HAP-1 (cell line): Measurements from ENCODE around the gene RASSF3.
"Not testable (repeated sequence)": the region's sequence is repeated elsewhere in the genome, so short reads cannot be mapped to it uniquely, and the experiment has no call there.

Experiments used
- DNase-seq, 2 experiments: peaks; one replicate each; pipeline ENCODE4 v3.0.0-alpha.2; 2016 to 2020; ENCODE audit warnings: low spot score in 2 of 2
- H3K27me3 ChIP-seq: fragments of 250-450 bp; sonication (Bioruptor Pico); 2 replicates; pipeline ENCODE4 v1.5.1; 2020; ENCODE audit warnings: low read depth, mild to moderate bottlenecking, moderate library complexity
- H3K36me3 ChIP-seq: fragments of 250-450 bp; sonication (Bioruptor Pico); replicated peaks from 2 replicates; pipeline ENCODE4 v1.5.1; 2020; ENCODE audit warnings: mild to moderate bottlenecking
- H3K4me1 ChIP-seq: fragments of 250-450 bp; sonication (Bioruptor Pico); 2 replicates; pipeline ENCODE4 v1.5.1; 2020; ENCODE audit warnings: mild to moderate bottlenecking
- H3K4me3 ChIP-seq: fragments of 250-450 bp; sonication (Bioruptor Pico); 2 replicates; pipeline ENCODE4 v1.5.1; 2020; ENCODE audit warnings: mild to moderate bottlenecking, moderate library complexity
- H3K9me3 ChIP-seq: fragments of 250-450 bp; sonication (Bioruptor Pico); 2 replicates; pipeline ENCODE4 v1.5.1; 2020; ENCODE audit warnings: mild to moderate bottlenecking, moderate library complexity
- in situ Hi-C: fragments of 300-500 bp; cut with MboI; formaldehyde crosslinking; loops from 3 replicates; pipeline ENCODE4 v1.14.3; 2020; ENCODE audit warnings: low sequenced_read_pairs, inconsistent platforms, mixed read lengths

RASSF3 gene

GRCh38 chr12:64633011-64633939 is 23.0 kb downstream of the RASSF3 start:
- Histone ChIP-seq H3K36me3 (0 out of 2 replicates have a peak, but pooled peaks cover 12% of the 10 kb centered on the region), H3K4me3 (no peak overlapping the region), H3K27me3 (no peaks in the 10 kb centered on the region), H3K4me1 (peaks cover 18% of the 10 kb centered on the region), H3K9me3 (peaks cover 9% of the 10 kb centered on the region)
- no peak for DNase-seq
- in situ Hi-C loops = no loop called here

GRCh38 chr12:64633940-64634337 is 23.6 kb downstream of the RASSF3 start:
- H3K4me3 ChIP-seq = no peak overlapping the region
- H3K4me1 ChIP-seq = peaks cover 24% of the 10 kb centered on the region
- peaks cover 9% of the 10 kb centered on the region for H3K9me3 ChIP-seq
- in situ Hi-C loops = no loop called here
- 0 out of 2 replicates have a peak, but pooled peaks cover 12% of the 10 kb centered on the region for H3K36me3 ChIP-seq
- DNase-seq = no peak
- H3K27me3 ChIP-seq = no peaks in the 10 kb centered on the region

DNA sequence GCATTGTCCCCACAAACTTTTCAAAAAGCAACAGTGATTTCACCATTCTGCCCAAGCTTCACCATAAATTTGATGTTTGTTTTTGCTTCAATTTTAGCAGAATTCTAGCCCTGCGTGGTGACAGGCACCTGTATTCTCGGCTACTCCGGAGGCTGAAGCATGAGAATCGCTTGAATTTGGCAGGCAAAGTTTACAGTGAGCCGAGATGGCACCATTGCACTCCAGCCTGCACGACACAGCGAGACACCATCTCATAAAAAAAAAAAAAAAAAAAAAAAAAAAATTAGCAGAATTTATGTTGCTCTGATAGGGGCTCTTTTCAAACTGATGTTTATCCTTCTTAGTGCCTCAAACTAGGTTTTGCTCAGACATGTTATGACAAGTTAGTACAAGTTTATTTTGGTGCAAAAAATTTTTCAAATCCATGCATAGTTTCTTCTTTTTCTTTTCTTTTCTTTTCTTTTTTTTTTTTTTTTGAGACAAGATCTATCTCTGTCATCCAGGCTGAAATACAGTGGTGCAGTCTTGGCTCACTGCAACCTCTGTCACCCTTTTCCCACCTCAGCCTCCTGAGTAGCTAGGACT is 24.3 kb downstream of the RASSF3 start:
- Histone ChIP-seq H3K4me3 (no peak overlapping the region), H3K9me3 (peaks cover 9% of the 10 kb centered on the region), H3K36me3 (0 out of 2 replicates have a peak, but pooled peaks cover 12% of the 10 kb centered on the region), H3K4me1 (peaks cover 30% of the 10 kb centered on the region), H3K27me3 (no peaks in the 10 kb centered on the region)
- in situ Hi-C loops = no loop called here
- no peak for DNase-seq

DNA sequence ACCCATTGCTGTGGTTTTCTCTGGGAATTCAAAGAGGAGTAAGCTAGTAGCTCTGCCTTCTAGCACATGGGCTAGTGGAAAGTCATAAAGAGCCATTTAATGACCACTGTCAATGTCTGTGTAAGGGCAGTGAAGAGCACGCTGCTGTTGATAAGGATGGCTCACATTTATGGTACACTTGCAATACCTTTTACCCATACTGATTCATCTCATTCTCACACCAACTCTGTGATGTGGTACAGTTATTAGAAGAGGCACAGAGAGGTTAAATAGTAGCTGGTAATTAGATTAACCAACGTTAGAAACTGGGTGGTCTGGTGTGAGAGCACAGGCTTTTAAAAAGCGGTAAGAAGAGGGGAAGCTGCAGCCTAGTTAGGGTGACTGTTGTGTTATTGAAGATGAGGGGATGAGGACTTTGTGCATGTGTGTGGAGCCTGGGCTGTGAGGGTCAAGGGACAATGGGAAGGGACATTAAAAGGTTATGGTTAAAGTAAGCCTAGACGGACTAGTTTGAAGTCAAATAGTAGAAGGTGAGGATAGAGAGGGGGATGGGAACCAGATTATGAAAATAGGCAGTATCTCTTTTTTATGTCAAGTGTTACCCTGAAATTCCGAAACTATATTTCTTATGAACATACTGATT is 25.2 kb downstream of the RASSF3 start:
- no peak for DNase-seq
- peaks cover 39% of the 10 kb centered on the region for H3K4me1 ChIP-seq
- no peak overlapping the region for H3K4me3 ChIP-seq
- in situ Hi-C loops = no loop called here
- H3K9me3 ChIP-seq = peaks cover 9% of the 10 kb centered on the region
- H3K27me3 ChIP-seq = no peaks in the 10 kb centered on the region
- H3K36me3 ChIP-seq = 0 out of 2 replicates have a peak, but pooled peaks cover 12% of the 10 kb centered on the region

DNA sequence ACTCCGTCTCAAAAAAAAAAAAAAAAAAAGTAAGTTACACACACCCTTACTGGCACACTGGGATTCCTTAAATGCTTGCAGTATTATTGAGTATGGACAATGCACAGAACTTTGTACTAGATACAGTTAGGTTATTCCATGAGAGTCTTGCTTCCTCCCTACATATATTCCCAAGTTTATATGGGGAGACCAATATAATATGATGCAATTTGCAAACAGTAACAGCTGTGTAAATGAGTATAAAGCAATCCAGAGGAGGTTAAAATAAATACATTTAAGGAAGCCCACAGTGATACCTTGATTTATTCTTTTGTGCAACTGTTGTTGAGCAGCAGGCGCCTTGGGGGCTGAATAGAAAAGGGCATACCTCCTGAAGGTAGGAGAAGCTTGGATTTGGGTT is 26.6 kb downstream of the RASSF3 start:
- 0 out of 2 replicates have a peak, but pooled peaks cover 6% of the 10 kb centered on the region for H3K36me3 ChIP-seq
- no peak overlapping the region for H3K4me3 ChIP-seq
- H3K9me3 ChIP-seq = peaks cover 9% of the 10 kb centered on the region
- no peaks in the 10 kb centered on the region for H3K27me3 ChIP-seq
- DNase-seq = no peak
- in situ Hi-C loops = no loop called here
- H3K4me1 ChIP-seq = peaks cover 39% of the 10 kb centered on the region

- peaks cover 56% of the 10 kb centered on the region for H3K4me1 ChIP-seq
- no peak for DNase-seq
- in situ Hi-C loops = no loop called here
- H3K9me3 ChIP-seq = no peaks in the 10 kb centered on the region
- H3K36me3 ChIP-seq = 0 out of 2 replicates have a peak, but pooled peaks cover 3% of the 10 kb centered on the region
- H3K27me3 ChIP-seq = no peaks in the 10 kb centered on the region
- no peak overlapping the region for H3K4me3 ChIP-seq
Measured at GRCh38 chr12:64639466-64639865, 29.2 kb downstream of the RASSF3 start.

DNA sequence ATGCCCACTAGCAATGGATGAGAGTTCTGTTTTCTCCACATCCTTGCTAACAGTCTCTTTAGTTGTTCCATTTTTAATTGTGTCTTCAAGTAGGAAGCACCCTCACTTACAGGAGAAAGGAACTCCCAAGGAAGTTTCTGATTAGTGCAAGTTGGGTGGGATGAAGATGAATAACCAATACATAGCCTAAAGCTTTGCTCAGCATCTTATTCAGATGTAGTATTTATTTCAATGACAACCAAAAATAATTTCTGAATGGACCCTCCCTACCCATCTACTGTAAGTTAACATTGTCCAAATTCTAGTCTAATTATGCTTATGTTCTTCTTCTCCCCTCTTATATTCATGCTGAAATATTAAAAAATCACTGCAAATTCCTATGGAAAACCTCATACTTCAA is 36.0 kb downstream of the RASSF3 start:
- peaks cover 26% of the 10 kb centered on the region for H3K4me1 ChIP-seq
- no peaks in the 10 kb centered on the region for H3K9me3 ChIP-seq
- no peak for DNase-seq
- no peaks in the 10 kb centered on the region for H3K27me3 ChIP-seq
- no peaks in the 10 kb centered on the region for H3K36me3 ChIP-seq
- H3K4me3 ChIP-seq = no peak overlapping the region
- in situ Hi-C loops = no loop called here

DNA sequence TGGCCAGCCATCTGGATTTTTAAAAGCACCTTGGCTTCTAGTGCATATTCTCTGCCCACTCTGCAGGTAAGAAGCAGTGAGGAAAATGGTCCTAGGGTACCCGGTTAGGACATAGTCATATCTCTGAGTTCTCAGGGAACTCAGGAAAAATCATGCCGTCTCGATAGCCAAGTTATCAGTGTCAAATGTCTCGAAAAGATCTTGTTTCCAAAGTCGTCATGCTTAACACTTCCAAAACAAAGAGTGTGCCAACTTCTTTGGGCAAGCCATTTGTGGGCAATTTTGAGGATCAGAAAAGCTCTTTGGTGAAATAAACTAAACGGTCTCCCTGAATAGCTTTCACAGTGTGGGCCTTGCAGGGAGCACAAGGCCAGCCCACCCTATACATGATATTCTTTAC is 39.2 kb downstream of the RASSF3 start:
- Histone ChIP-seq H3K9me3 (no peaks in the 10 kb centered on the region), H3K27me3 (no peaks in the 10 kb centered on the region), H3K4me3 (no peak overlapping the region), H3K36me3 (no peaks in the 10 kb centered on the region), H3K4me1 (peaks cover 11% of the 10 kb centered on the region)
- in situ Hi-C loops = no loop called here
- no peak for DNase-seq

DNA sequence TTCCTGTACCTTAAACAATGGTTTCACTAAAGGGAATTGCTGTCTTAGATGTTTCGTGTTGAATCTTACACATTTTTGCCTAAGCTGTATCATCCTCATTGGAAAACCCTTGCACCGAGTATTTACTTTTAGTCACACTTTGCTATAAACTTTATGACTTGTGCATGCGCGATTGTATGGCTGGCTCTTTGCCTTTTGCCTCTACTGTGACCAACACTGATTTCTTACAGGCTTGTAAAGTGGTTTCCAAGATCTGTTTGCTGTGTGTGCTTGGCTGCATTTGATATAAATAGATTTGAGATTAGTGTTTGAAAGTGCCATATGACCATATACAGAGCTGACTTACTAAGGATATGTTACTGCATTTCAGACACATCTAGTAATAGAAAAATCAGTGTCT is 40.5 kb downstream of the RASSF3 start:
- no peak for DNase-seq
- Histone ChIP-seq H3K27me3 (no peaks in the 10 kb centered on the region), H3K4me3 (no peak overlapping the region), H3K9me3 (no peaks in the 10 kb centered on the region), H3K36me3 (no peaks in the 10 kb centered on the region), H3K4me1 (peaks cover 11% of the 10 kb centered on the region)
- in situ Hi-C loops = no loop called here

- Histone ChIP-seq H3K27me3 (no peaks in the 10 kb centered on the region), H3K4me3 (no peak overlapping the region), H3K36me3 (0 out of 2 replicates have a peak, but pooled peaks cover 5% of the 10 kb centered on the region), H3K4me1 (peaks cover 11% of the 10 kb centered on the region), H3K9me3 (no peaks in the 10 kb centered on the region)
- DNase-seq = no peak
- in situ Hi-C loops = no loop called here
Measured at GRCh38 chr12:64652346-64652745, 42.1 kb downstream of the RASSF3 start.

DNA sequence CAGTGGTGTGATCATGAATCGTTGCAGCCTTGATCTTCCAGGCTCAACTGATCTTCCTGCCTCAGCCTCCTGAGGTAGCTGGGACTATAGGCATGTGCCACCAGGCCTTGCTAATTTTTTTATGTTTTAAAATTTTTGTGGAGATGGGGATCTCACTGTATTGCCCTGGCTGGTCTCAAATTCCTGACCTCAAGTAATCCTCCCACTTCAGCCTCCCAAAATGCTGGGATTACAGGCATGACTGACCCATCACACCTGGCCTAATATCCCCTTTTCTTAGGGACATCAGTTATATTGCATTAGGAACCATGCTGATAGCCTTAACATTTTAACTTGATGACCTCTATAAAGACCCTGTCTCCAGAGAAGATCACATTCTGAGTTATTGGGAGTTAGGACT is 42.8 kb downstream of the RASSF3 start:
- Histone ChIP-seq H3K36me3 (0 out of 2 replicates have a peak, but pooled peaks cover 5% of the 10 kb centered on the region), H3K4me1 (peaks cover 11% of the 10 kb centered on the region), H3K27me3 (no peaks in the 10 kb centered on the region), H3K4me3 (no peak overlapping the region), H3K9me3 (no peaks in the 10 kb centered on the region)
- DNase-seq = no peak
- in situ Hi-C loops = no loop called here

GRCh38 chr12:64653907-64654306 is 43.6 kb downstream of the RASSF3 start:
- in situ Hi-C loops, H3K27me3 ChIP-seq, H3K4me3 ChIP-seq, DNase-seq, H3K9me3 ChIP-seq, H3K36me3 ChIP-seq: not testable (repeated sequence)
- H3K4me1 ChIP-seq = peaks cover 11% of the 10 kb centered on the region

- Histone ChIP-seq H3K4me1 (peaks cover 11% of the 10 kb centered on the region), H3K4me3 (no peak overlapping the region), H3K9me3 (no peaks in the 10 kb centered on the region), H3K36me3 (0 out of 2 replicates have a peak, but pooled peaks cover 5% of the 10 kb centered on the region), H3K27me3 (no peaks in the 10 kb centered on the region)
- in situ Hi-C loops = no loop called here
- no peak for DNase-seq
Measured at GRCh38 chr12:64655141-64655540, 44.8 kb downstream of the RASSF3 start.

DNA sequence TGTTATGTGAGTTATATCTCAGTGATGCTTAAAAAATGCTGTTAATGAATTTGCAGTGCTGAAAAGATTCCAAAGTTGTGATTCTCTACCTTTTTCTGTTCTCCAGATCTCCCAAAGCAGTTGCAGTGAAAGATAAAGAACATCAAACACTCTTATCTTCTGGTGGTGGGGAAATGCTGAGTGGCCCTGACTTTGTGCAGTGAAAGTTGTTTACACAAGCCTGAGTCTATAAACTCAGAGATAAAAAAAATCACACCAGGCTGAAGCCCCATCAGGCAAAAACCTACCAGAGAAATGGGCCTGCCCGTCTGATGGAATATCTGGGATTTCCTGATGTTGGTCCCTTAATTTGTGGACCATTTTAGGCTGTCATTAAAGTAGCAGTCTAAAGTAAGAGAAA is 46.1 kb downstream of the RASSF3 start:
- in situ Hi-C loops = no loop called here
- Histone ChIP-seq H3K4me1 (0 out of 2 replicates have a peak, but pooled peaks cover 2% of the 10 kb centered on the region), H3K9me3 (no peaks in the 10 kb centered on the region), H3K36me3 (0 out of 2 replicates have a peak, but pooled peaks cover 5% of the 10 kb centered on the region), H3K4me3 (no peak overlapping the region), H3K27me3 (no peaks in the 10 kb centered on the region)
- DNase-seq = no peak
